GM12873 (cell line): ENCODE results near the gene VASH2.

ENCODE experiments used
- TF ChIP-seq, protein P1 (sequence below): IDR thresholded peaks from 2 replicates; pipeline ENCODE4 v1.5.1; 2012; ENCODE audit warnings: low read depth, mild to moderate bottlenecking, moderate library complexity, low read length, control low read depth; ENCODE audit not compliant: insufficient read depth; ENCODE audit errors: missing control alignments

Gene VASH2

GRCh38 chr1:213035573-213035972 is 85.2 kb downstream of the VASH2 start:
- TF ChIP-seq, protein P1, sequence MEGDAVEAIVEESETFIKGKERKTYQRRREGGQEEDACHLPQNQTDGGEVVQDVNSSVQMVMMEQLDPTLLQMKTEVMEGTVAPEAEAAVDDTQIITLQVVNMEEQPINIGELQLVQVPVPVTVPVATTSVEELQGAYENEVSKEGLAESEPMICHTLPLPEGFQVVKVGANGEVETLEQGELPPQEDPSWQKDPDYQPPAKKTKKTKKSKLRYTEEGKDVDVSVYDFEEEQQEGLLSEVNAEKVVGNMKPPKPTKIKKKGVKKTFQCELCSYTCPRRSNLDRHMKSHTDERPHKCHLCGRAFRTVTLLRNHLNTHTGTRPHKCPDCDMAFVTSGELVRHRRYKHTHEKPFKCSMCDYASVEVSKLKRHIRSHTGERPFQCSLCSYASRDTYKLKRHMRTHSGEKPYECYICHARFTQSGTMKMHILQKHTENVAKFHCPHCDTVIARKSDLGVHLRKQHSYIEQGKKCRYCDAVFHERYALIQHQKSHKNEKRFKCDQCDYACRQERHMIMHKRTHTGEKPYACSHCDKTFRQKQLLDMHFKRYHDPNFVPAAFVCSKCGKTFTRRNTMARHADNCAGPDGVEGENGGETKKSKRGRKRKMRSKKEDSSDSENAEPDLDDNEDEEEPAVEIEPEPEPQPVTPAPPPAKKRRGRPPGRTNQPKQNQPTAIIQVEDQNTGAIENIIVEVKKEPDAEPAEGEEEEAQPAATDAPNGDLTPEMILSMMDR, result no peak
